GM12892 (cell line): ENCODE measurements around the gene RAP1GAP2.
"Not testable (repeated sequence)": the region's sequence is repeated elsewhere in the genome, so short reads cannot be mapped to it uniquely, and the experiment has no call there.

Source experiments
- DNase-seq: peaks from one replicate; pipeline ENCODE4 v3.0.0; 2011; ENCODE audit not compliant: insufficient read length
- FAIRE-seq: peaks from 2 replicates; lab custom pipeline; 2011; peaks lifted over from hg19 to GRCh38; lab: Jason Lieb, UNC
- POLR2A ChIP-seq: IDR thresholded peaks from 2 replicates; pipeline ENCODE4 v1.6.1; 2011; ENCODE audit warnings: low read depth, low read length, control low read depth
- POLR2AphosphoS5 ChIP-seq: IDR thresholded peaks from 2 replicates; pipeline ENCODE4 v1.6.1; 2011; ENCODE audit warnings: low read depth, low read length, control low read depth
- TAF1 ChIP-seq: IDR thresholded peaks from 2 replicates; pipeline ENCODE4 v1.6.1; 2011; ENCODE audit warnings: low read depth, mild to moderate bottlenecking, control low read depth, low read length, borderline replicate concordance

Gene RAP1GAP2

GRCh38 chr17:2777242-2777867 is 18.9 kb upstream of the RAP1GAP2 start:
- no peak for DNase-seq
- no peak for FAIRE-seq
- no peak for TF ChIP-seq TAF1
- no peak for TF ChIP-seq POLR2A
- TF ChIP-seq POLR2AphosphoS5 = no peak

DNA sequence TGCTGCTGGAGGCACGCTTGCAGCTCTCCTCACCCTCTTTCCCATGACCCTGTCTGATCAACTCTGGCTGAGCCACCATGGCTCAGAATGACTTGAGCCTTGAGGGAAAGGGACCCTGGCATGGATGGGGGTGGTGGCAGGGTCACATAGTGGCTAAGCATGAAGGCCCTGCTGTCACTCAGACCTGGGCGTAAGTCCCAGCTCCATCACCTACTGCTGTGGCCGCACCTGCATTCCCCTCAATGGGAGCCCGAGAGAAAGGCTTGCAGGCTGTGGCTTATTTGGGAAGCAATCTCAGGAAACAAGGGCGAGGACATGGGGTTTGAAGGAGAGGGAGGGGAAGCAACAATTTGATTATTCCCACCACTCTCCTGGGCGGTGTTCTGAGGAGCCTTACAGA is 17.7 kb upstream of the RAP1GAP2 start:
- no peak for DNase-seq
- TF ChIP-seq POLR2A = no peak
- no peak for TF ChIP-seq TAF1
- no peak for TF ChIP-seq POLR2AphosphoS5
- FAIRE-seq = no peak

- FAIRE-seq (no peak), DNase-seq (no peak)
- TF ChIP-seq POLR2AphosphoS5 (no peak), POLR2A (no peak), TAF1 (no peak)
Measured at GRCh38 chr17:2779545-2779944, 16.7 kb upstream of the RAP1GAP2 start.

GRCh38 chr17:2780256-2780655 is 16.0 kb upstream of the RAP1GAP2 start:
- TF ChIP-seq TAF1 (no peak), POLR2A (no peak), POLR2AphosphoS5 (no peak)
- DNase-seq (no peak), FAIRE-seq (no peak)

DNA sequence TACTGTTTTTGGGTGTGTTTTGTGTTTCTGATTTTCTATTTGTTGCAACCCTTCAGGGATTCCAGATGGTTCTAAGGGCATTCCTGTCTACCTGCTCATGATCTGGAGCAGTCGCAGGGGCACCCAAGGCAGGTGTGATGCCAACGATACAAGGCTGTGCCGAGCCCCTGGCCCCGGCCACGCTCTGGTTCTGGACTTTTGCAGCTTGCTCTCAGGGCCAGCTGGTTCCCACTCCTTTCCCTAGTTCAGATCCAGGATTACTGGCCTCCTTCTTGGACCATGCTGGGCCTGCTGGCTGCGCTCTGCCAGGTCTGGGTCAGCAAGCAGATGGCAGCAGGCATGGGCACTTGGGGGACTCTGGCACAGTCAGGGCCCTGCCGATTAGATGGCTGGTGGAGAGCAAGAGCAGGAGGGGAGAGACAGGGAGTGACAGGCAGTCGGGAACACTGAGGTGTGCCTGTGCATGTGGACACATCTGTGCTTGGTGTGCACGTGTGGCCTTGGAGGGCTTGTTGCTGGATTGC is 15.2 kb upstream of the RAP1GAP2 start:
- DNase-seq = no peak
- TF ChIP-seq POLR2AphosphoS5 (no peak), POLR2A (no peak), TAF1 (no peak)
- FAIRE-seq = no peak

- FAIRE-seq = not testable (repeated sequence)
Measured at GRCh38 chr17:2781598-2781997, 14.6 kb upstream of the RAP1GAP2 start.

DNA sequence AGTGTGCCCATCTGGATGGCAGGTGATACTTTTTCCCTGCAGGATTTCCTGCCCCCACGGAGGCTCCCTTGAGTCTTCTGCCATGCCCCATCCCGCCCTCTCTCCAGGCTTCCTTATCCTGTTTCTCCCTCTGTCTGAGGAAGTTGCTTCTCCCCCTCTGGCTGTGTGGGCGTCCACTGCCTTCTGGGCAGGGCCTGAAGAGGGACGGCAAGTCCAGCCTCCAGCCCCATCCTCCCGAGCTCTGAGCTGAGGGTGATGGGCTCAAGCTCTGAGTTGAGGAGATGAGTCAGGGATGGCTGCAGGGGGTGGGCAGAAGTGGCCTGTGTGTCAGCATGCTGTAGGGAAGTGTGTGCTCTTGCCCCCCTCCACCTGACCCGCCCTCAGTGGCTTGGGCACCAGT is 14.2 kb upstream of the RAP1GAP2 start:
- TF ChIP-seq TAF1 (no peak), POLR2A (no peak), POLR2AphosphoS5 (no peak)
- DNase-seq (no peak), FAIRE-seq (no peak)

More at GRCh38 chr17:2781598-2781997, 14.6 kb upstream of the RAP1GAP2 start:
- DNase-seq = not testable (repeated sequence)

DNA sequence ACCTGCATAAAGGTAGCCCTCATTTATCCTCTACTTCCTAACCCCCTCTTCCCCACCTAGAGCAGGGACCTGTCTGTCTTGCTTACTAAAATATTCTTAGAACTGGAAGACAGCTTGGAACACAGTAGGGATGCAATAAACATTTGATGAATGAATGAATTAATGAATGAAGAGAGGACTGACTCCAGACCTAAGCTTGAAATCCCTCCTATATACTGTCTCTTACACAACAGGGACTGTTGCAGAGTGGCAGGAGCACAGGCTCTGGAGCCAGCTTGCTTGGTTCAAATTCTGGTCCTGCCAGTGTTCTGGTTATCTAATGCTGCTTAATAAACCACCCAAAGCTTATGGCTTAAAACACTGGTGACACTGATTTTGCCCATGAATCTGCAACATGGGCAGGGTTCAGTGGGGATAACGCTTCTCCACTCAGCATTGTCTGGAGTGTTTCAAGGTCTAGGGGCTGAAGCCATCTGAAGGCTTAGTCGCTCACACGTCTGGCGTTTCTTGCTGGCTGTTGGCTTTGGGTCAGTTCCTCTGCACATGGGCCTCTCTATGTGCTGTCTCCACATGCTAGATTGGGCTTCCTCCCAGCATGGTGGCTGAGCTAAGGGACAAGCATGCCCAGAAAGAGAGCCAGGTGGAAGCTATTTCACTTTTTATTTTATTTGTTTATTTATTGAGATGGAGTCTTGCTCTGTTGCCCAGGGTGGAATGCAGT is 12.8 kb upstream of the RAP1GAP2 start:
- no peak for TF ChIP-seq TAF1
- TF ChIP-seq POLR2A = no peak
- TF ChIP-seq POLR2AphosphoS5 = no peak
- no peak for DNase-seq
- no peak for FAIRE-seq

DNA sequence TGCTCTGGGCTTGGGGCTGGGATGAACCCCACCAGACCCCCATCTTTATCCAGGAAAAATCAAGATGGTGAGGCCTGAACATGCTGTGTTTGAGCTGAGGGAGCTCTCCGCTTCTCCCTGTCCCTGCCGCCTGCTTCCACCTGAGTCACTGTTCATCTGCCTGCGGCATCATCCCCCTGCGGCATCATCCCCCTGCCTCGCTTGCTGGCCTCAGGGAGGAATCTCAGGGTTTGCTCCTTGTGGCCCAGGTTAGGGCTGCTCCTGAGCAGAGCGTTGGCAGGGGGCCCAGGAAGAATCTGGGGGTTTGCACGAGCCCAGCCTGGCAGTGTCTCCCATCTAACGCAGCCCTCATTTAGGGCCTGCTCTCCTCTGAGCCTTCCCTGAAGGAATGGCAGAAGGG is 11.4 kb upstream of the RAP1GAP2 start:
- DNase-seq = no peak
- TF ChIP-seq TAF1 (no peak), POLR2A (no peak), POLR2AphosphoS5 (no peak)
- FAIRE-seq = no peak

DNA sequence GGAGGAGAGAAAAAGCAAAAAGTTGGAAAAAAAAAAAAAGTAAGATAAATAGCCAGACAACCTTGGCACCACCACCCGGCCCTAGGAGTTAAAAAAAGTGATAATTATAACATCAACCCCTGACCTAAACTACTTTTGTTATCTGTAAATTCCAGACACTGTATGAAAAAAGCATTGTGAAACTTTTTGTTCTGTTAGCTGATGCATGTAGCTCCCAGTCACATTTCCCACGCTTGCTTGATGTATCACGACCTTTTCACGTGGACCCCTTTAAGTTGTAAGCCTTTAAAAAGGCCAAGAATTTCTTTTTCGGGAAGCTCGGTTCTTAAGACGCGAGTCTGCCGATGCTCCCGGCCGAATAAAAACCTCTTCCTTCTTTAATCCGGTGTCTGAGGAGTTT is 10.9 kb upstream of the RAP1GAP2 start:
- FAIRE-seq, DNase-seq: not testable (repeated sequence)

GRCh38 chr17:2786176-2786881 is 9.9 kb upstream of the RAP1GAP2 start:
- TF ChIP-seq POLR2A = no peak
- TF ChIP-seq TAF1 = no peak
- no peak for TF ChIP-seq POLR2AphosphoS5
- DNase-seq (peak; percentile 86), FAIRE-seq (peak; percentile 33)

DNA sequence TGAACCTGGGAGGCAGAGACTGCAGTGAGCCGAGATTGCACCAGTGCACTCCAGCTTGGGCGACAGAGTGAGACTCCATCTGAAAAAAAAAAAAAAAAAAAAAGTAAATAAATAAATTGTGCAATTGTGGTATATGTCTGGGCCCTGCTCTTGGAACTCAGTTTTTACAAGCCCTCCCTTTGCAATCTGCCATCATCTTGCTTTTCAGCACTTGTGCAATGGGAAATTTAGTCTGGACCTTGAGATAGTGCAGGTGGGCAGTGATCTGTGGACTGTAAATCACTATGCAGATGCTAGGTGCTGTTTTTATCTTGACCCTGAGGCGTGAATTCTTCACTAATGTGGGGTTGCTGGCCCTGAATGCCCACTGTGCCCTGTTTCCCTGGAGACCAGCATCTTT is 6.5 kb upstream of the RAP1GAP2 start:
- FAIRE-seq = no peak
- DNase-seq = no peak
- TF ChIP-seq POLR2AphosphoS5 = no peak
- no peak for TF ChIP-seq POLR2A
- TF ChIP-seq TAF1 = no peak
